ENCODE measurements around the gene ELOVL6. TPM values are rescaled to one million over a fixed set of nuclear protein-coding genes. Genes with fewer than 3 reads are reported as not detected.

ELOVL6 gene
- total and polyA plus RNA-seq, 4 donors = 19.5 to 38.8 (median 37.5) TPM

GRCh38 chr4:110248100-110248499 is 49.7 kb upstream of the ELOVL6 start:
- WGBS = 89% methylated on average over 4 of the region's 4 CpGs
- no peaks in the 10 kb centered on the region for H3K27me3 ChIP-seq (ENCODE audit: control insufficient read depth in 4 of 4, insufficient read depth in 4 of 4, low read length in 3 of 4)
- H3K36me3 ChIP-seq (ENCODE audit: control insufficient read depth in 4 of 4, insufficient read depth in 3 of 4, low read depth in 1 of 4, low read length in 3 of 4) = no peaks in the 10 kb centered on the region
- no peak overlapping the region for H3K4me3 ChIP-seq (ENCODE audit: low read depth in 1 of 3, low read length in 3 of 3)
- no peaks in the 10 kb centered on the region for H3K9me3 ChIP-seq (ENCODE audit: control insufficient read depth in 4 of 4, low read length in 3 of 4)
- no peak overlapping the region for H3K9ac ChIP-seq (ENCODE audit: low read depth in 1 of 2, low read length in 2 of 2)
- TF ChIP-seq GABPA (IDR thresholded peaks at IDR 0.05 in 1 of 2, conservative IDR thresholded peaks at IDR 0.05 in 1 of 2) = no peak
- peaks cover 9 to 24% (median 18%) of the 10 kb centered on the region in 4 donors for H3K4me1 ChIP-seq (ENCODE audit: control insufficient read depth in 4 of 4, insufficient read depth in 4 of 4, low read length in 3 of 4)
- peak; percentile 42 for DNase-seq (ENCODE audit: low spot score)
- H3K27ac ChIP-seq (ENCODE audit: low read depth in 1 of 2, low read length in 2 of 2) = no peak overlapping the region

- H3K4me1 ChIP-seq (ENCODE audit: control insufficient read depth in 4 of 4, insufficient read depth in 4 of 4, low read length in 3 of 4) = peaks cover 9 to 24% (median 18%) of the 10 kb centered on the region in 4 donors
- no peak overlapping the region for H3K27ac ChIP-seq (ENCODE audit: low read depth in 1 of 2, low read length in 2 of 2)
- no peaks in the 10 kb centered on the region for H3K27me3 ChIP-seq (ENCODE audit: control insufficient read depth in 4 of 4, insufficient read depth in 4 of 4, low read length in 3 of 4)
- H3K9me3 ChIP-seq (ENCODE audit: control insufficient read depth in 4 of 4, low read length in 3 of 4) = no peaks in the 10 kb centered on the region
- H3K9ac ChIP-seq (ENCODE audit: low read depth in 1 of 2, low read length in 2 of 2) = no peak overlapping the region
- TF ChIP-seq FOXA2 (IDR thresholded peaks at IDR 0.05) (no peak), FOXA1 (IDR thresholded peaks at IDR 0.05) (no peak), HNF4G (IDR thresholded peaks at IDR 0.05) (no peak), GABPA (IDR thresholded peaks at IDR 0.05 in 1 of 2, conservative IDR thresholded peaks at IDR 0.05 in 1 of 2) (no peak), JUND (IDR thresholded peaks at IDR 0.05) (no peak), TAF1 (conservative IDR thresholded peaks at IDR 0.05) (no peak), SP1 (IDR thresholded peaks at IDR 0.05) (no peak), ATF3 (IDR thresholded peaks at IDR 0.05) (no peak), RXRA (IDR thresholded peaks at IDR 0.05) (no peak), MAX (IDR thresholded peaks at IDR 0.05) (no peak), NR2F2 (IDR thresholded peaks at IDR 0.05) (no peak), EGR1 (IDR thresholded peaks at IDR 0.05; ENCODE audit: low read depth in 2 of 2) (no peak)
- WGBS = 76% methylated on average over 3 of the region's 3 CpGs
- no peak for DNase-seq (ENCODE audit: low spot score)
- H3K36me3 ChIP-seq (ENCODE audit: control insufficient read depth in 4 of 4, insufficient read depth in 3 of 4, low read depth in 1 of 4, low read length in 3 of 4) = no peaks in the 10 kb centered on the region
- no peak overlapping the region for H3K4me3 ChIP-seq (ENCODE audit: low read depth in 1 of 3, low read length in 3 of 3)
Measured at GRCh38 chr4:110247591-110247990, 49.2 kb upstream of the ELOVL6 start.

GRCh38 chr4:110245577-110245976 is 47.2 kb upstream of the ELOVL6 start:
- TF ChIP-seq SP1 (IDR thresholded peaks at IDR 0.05) = no peak
- TF ChIP-seq HNF4G (IDR thresholded peaks at IDR 0.05) = no peak
- TF ChIP-seq MAX (IDR thresholded peaks at IDR 0.05) = no peak
- TF ChIP-seq RAD21 (IDR thresholded peaks at IDR 0.05) = no peak
- TF ChIP-seq JUND (IDR thresholded peaks at IDR 0.05) = no peak
- TF ChIP-seq CTCF (IDR thresholded peaks at IDR 0.05; ENCODE audit: low read depth, low read length, missing input control) = no peak
- no peak for TF ChIP-seq FOXA1 (IDR thresholded peaks at IDR 0.05)
- TF ChIP-seq HNF4A (conservative IDR thresholded peaks at IDR 0.05) = no peak
- no peak for TF ChIP-seq GABPA (IDR thresholded peaks at IDR 0.05 in 1 of 2, conservative IDR thresholded peaks at IDR 0.05 in 1 of 2)
- Histone ChIP-seq H3K9ac (ENCODE audit: low read depth in 1 of 2, low read length in 2 of 2) (no peak overlapping the region), H3K9me3 (ENCODE audit: control insufficient read depth in 4 of 4, low read length in 3 of 4) (no peaks in the 10 kb centered on the region), H3K27me3 (ENCODE audit: control insufficient read depth in 4 of 4, insufficient read depth in 4 of 4, low read length in 3 of 4) (no peaks in the 10 kb centered on the region), H3K36me3 (ENCODE audit: control insufficient read depth in 4 of 4, insufficient read depth in 3 of 4, low read depth in 1 of 4, low read length in 3 of 4) (no peaks in the 10 kb centered on the region), H3K4me3 (ENCODE audit: low read depth in 1 of 3, low read length in 3 of 3) (no peak overlapping the region), H3K4me1 (ENCODE audit: control insufficient read depth in 4 of 4, insufficient read depth in 4 of 4, low read length in 3 of 4) (peaks cover 3 to 11% (median 9%) of the 10 kb centered on the region in 4 donors), H3K27ac (ENCODE audit: low read depth in 1 of 2, low read length in 2 of 2) (no peak overlapping the region)
- WGBS = 82% methylated on average over 5 of the region's 5 CpGs
- no peak for DNase-seq (ENCODE audit: low spot score)
